CD4-positive, CD25-positive, alpha-beta regulatory T cell (primary cell): ENCODE results near the gene DUSP1. TPM values are rescaled to one million over a fixed set of nuclear protein-coding genes. Genes with fewer than 3 reads are reported as not detected.
A peak's percentile ranks its signal among the peaks of the same experiment; 100 is the strongest.

Source experiments
- ATAC-seq, 2 donors: fragments of 150-1000 bp; cut with Tn5 transposase; one replicate each; pipeline ENCODE4 v1.10.0; 2021; ENCODE audit warnings: low read depth in 2 of 2, moderate number of reproducible peaks in 2 of 2, moderate library complexity in 1 of 2
- DNase-seq, 3 donors: peaks; one replicate each; pipeline versions ENCODE4 v3.0.0 to v3.0.0-alpha.2; 2012 to 2022; ENCODE audit warnings: mixed read lengths in 1 of 3
- H3K27ac ChIP-seq: one replicate; pipeline ENCODE4 v1.7.0; 2013; ENCODE audit warnings: mild to moderate bottlenecking, low read length; ENCODE audit not compliant: insufficient read depth, poor library complexity, severe bottlenecking
- H3K27me3 ChIP-seq: one replicate; pipeline ENCODE4 v1.7.0; 2013; ENCODE audit warnings: low read length; ENCODE audit not compliant: control insufficient read depth, insufficient read depth
- H3K36me3 ChIP-seq: one replicate; pipeline ENCODE4 v1.7.0; 2013; ENCODE audit warnings: mild to moderate bottlenecking, low read length, moderate library complexity; ENCODE audit not compliant: control insufficient read depth, insufficient read depth
- H3K4me1 ChIP-seq: 2 replicates; pipeline ENCODE4 v1.7.0; 2013; ENCODE audit warnings: mild to moderate bottlenecking, low read length; ENCODE audit not compliant: insufficient read depth, control insufficient read depth, poor library complexity, severe bottlenecking
- H3K4me3 ChIP-seq: one replicate; pipeline ENCODE4 v1.7.0; 2013; ENCODE audit warnings: low read depth, mild to moderate bottlenecking, low read length, moderate library complexity
- H3K9me3 ChIP-seq, 2 experiments: 1 replicate in 1 of 2; 2 replicates in 1 of 2; pipeline ENCODE4 v1.7.0; 2013; ENCODE audit warnings: low read length in 2 of 2, mild to moderate bottlenecking in 1 of 2, moderate library complexity in 1 of 2; ENCODE audit not compliant: control insufficient read depth in 2 of 2
- H3K27ac Mint-ChIP-seq, 3 donors: one replicate each; pipeline ENCODE4 v1.8.0; 2020 to 2022; ENCODE audit warnings: mild to moderate bottlenecking in 3 of 3, mixed read lengths in 3 of 3, moderate library complexity in 2 of 3
- H3K27me3 Mint-ChIP-seq: one replicate; pipeline ENCODE4 v1.8.0; 2022; ENCODE audit warnings: mild to moderate bottlenecking, mixed read lengths
- H3K36me3 Mint-ChIP-seq: one replicate; pipeline ENCODE4 v1.8.0; 2020; ENCODE audit warnings: mixed read lengths
- H3K4me1 Mint-ChIP-seq, 4 donors: one replicate each; pipeline ENCODE4 v1.8.0; 2020 to 2022; ENCODE audit warnings: mixed read lengths in 4 of 4, mild to moderate bottlenecking in 1 of 4
- H3K4me3 Mint-ChIP-seq, 4 donors: one replicate each; pipeline ENCODE4 v1.8.0; 2020 to 2022; ENCODE audit warnings: mild to moderate bottlenecking in 4 of 4, mixed read lengths in 4 of 4, moderate library complexity in 3 of 4
- H3K9me3 Mint-ChIP-seq, 7 donors: one replicate each; pipeline ENCODE4 v1.8.0; 2020 to 2022; ENCODE audit warnings: mixed read lengths in 7 of 7, mild to moderate bottlenecking in 3 of 7, moderate library complexity in 2 of 7
- polyA plus RNA-seq, 4 donors: library from polyadenylated mRNA; unstranded; fragments of 300-500 nt; fragmentation: Illumina TruSeq; gene quantifications; one replicate each; pipeline ENCODE4 v1.2.3, GENCODE V29; 2021
- total RNA-seq: library from RNA; stranded (reverse); gene quantifications from one replicate; pipeline ENCODE4 v1.2.3, GENCODE V29; 2022

DUSP1 gene
- total and polyA plus RNA-seq, 5 donors from 2014 or later: 298 to 2,095 (median 511) TPM

- no peak overlapping the region for H3K4me3 Mint-ChIP-seq
- no peak for DNase-seq
- H3K27me3 ChIP-seq: no peaks in the 10 kb centered on the region
- no peak overlapping the region for H3K27ac ChIP-seq
- peaks cover 4% of the 10 kb centered on the region for H3K4me1 ChIP-seq
- no peak for ATAC-seq
- no peaks in the 10 kb centered on the region for H3K9me3 Mint-ChIP-seq
- no peak overlapping the region for H3K4me3 ChIP-seq
- no peaks in the 10 kb centered on the region for H3K36me3 ChIP-seq
- H3K27me3 Mint-ChIP-seq: no peaks in the 10 kb centered on the region
- H3K4me1 Mint-ChIP-seq: peaks cover 0 to 12% (median 5%) of the 10 kb centered on the region in 4 donors
- H3K27ac Mint-ChIP-seq: no peak overlapping the region
- H3K36me3 Mint-ChIP-seq: no peaks in the 10 kb centered on the region
- no peaks in the 10 kb centered on the region for H3K9me3 ChIP-seq
Measured at GRCh38 chr5:172795318-172795977, 24.5 kb upstream of the DUSP1 start.

GRCh38 chr5:172793577-172794488 lies 22.8 kb upstream of the DUSP1 start:
- H3K36me3 ChIP-seq: no peaks in the 10 kb centered on the region
- ATAC-seq: peak in 1 of 2 donors; percentile 13
- Mint-ChIP-seq H3K9me3 (no peaks in the 10 kb centered on the region), H3K36me3 (no peaks in the 10 kb centered on the region), H3K27ac (peak overlapping the region in 1 of 3 donors; percentile 52), H3K4me3 (no peak overlapping the region), H3K27me3 (no peaks in the 10 kb centered on the region), H3K4me1 (peaks cover 0 to 10% (median 5%) of the 10 kb centered on the region in 4 donors)
- H3K4me3 ChIP-seq: no peak overlapping the region
- no peaks in the 10 kb centered on the region for H3K27me3 ChIP-seq
- no peaks in the 10 kb centered on the region for H3K9me3 ChIP-seq
- DNase-seq: no peak
- peaks cover 4% of the 10 kb centered on the region for H3K4me1 ChIP-seq
- H3K27ac ChIP-seq: no peak overlapping the region

- Mint-ChIP-seq H3K9me3 (no peaks in the 10 kb centered on the region), H3K27ac (peak overlapping the region in 1 of 3 donors; percentile 77), H3K36me3 (no peaks in the 10 kb centered on the region), H3K4me3 (peak overlapping the region in 1 of 4 donors; percentile 11), H3K4me1 (peaks cover 0 to 9% (median 4%) of the 10 kb centered on the region in 4 donors), H3K27me3 (no peaks in the 10 kb centered on the region)
- no peak overlapping the region for H3K27ac ChIP-seq
- no peaks in the 10 kb centered on the region for H3K36me3 ChIP-seq
- peaks cover 3% of the 10 kb centered on the region for H3K4me1 ChIP-seq
- H3K27me3 ChIP-seq: no peaks in the 10 kb centered on the region
- H3K4me3 ChIP-seq: no peak overlapping the region
- ATAC-seq: no peak
- no peak for DNase-seq
- H3K9me3 ChIP-seq: no peaks in the 10 kb centered on the region
Measured at GRCh38 chr5:172792701-172793570, 21.9 kb upstream of the DUSP1 start.

GRCh38 chr5:172791726-172792445 lies 20.9 kb upstream of the DUSP1 start:
- H3K27me3 ChIP-seq: no peaks in the 10 kb centered on the region
- H3K36me3 ChIP-seq: no peaks in the 10 kb centered on the region
- no peaks in the 10 kb centered on the region for H3K4me1 ChIP-seq
- H3K36me3 Mint-ChIP-seq: no peaks in the 10 kb centered on the region
- no peak overlapping the region for H3K4me3 ChIP-seq
- no peaks in the 10 kb centered on the region for H3K9me3 Mint-ChIP-seq
- no peaks in the 10 kb centered on the region for H3K9me3 ChIP-seq
- H3K27me3 Mint-ChIP-seq: no peaks in the 10 kb centered on the region
- ATAC-seq (no peak), DNase-seq (no peak)
- H3K4me1 Mint-ChIP-seq: peaks cover 0 to 3% (median 1%) of the 10 kb centered on the region in 4 donors
- no peak overlapping the region for H3K27ac Mint-ChIP-seq
- no peak overlapping the region for H3K27ac ChIP-seq
- H3K4me3 Mint-ChIP-seq: no peak overlapping the region

- no peak for ATAC-seq
Measured at GRCh38 chr5:172791286-172791685, 20.3 kb upstream of the DUSP1 start.

GRCh38 chr5:172790496-172790889 lies 19.5 kb upstream of the DUSP1 start:
- Mint-ChIP-seq H3K36me3 (no peaks in the 10 kb centered on the region), H3K27ac (no peak overlapping the region), H3K9me3 (no peaks in the 10 kb centered on the region), H3K27me3 (no peaks in the 10 kb centered on the region), H3K4me3 (peak overlapping the region in 1 of 4 donors; percentile 66), H3K4me1 (peaks cover 0 to 3% (median 0%) of the 10 kb centered on the region in 4 donors)
- H3K36me3 ChIP-seq: no peaks in the 10 kb centered on the region
- DNase-seq: no peak
- H3K9me3 ChIP-seq: no peaks in the 10 kb centered on the region
- H3K27me3 ChIP-seq: no peaks in the 10 kb centered on the region
- ATAC-seq: no peak
- no peaks in the 10 kb centered on the region for H3K4me1 ChIP-seq
- no peak overlapping the region for H3K4me3 ChIP-seq
- no peak overlapping the region for H3K27ac ChIP-seq

More at GRCh38 chr5:172791286-172791685, 20.3 kb upstream of the DUSP1 start:
- H3K27me3 Mint-ChIP-seq: no peaks in the 10 kb centered on the region
- peaks cover 0 to 3% (median 0%) of the 10 kb centered on the region in 4 donors for H3K4me1 Mint-ChIP-seq
- H3K27ac Mint-ChIP-seq: no peak overlapping the region
- no peaks in the 10 kb centered on the region for H3K9me3 Mint-ChIP-seq
- Histone ChIP-seq H3K4me3 (no peak overlapping the region), H3K4me1 (no peaks in the 10 kb centered on the region), H3K27me3 (no peaks in the 10 kb centered on the region), H3K27ac (no peak overlapping the region), H3K36me3 (no peaks in the 10 kb centered on the region), H3K9me3 (no peaks in the 10 kb centered on the region)
- no peaks in the 10 kb centered on the region for H3K36me3 Mint-ChIP-seq
- no peak overlapping the region for H3K4me3 Mint-ChIP-seq
- no peak for DNase-seq
